Hypothalamus (tissue), 51 donors: Measurements from ENCODE around the gene MICU1.
A peak's percentile ranks its signal among the peaks of the same experiment; 100 is the strongest.
"Not testable (repeated sequence)": the region's sequence is repeated elsewhere in the genome, so short reads cannot be mapped to it uniquely, and the experiment has no call there.

Experiments
- DNase-seq, 51 donors: peaks; one replicate each; lab custom pipeline; 2025; lab: John Stamatoyannopoulos, UW

Gene MICU1

GRCh38 chr10:72509206-72509799, 116.6 kb downstream of the MICU1 start:
- DNase-seq = no peak

DNA sequence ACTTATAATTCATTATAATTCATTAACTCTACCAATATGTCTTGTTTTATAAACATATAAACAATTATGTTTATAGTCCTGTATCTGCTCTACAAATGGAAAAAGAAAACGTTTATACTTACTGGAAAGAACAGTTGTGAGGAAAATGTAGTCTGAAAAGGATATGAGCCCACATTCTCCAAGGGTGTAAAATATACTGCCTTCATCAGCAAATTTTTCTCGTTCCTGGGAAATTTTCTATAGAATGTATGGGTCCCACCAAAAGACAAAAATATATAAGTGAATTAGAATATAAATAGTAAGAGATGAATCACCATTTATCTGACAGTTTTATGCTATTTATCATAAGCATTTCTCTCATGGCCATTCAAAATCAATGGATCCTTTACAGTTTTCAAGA, 117.8 kb downstream of the MICU1 start:
- no peak for DNase-seq

- no peak for DNase-seq
Measured at GRCh38 chr10:72506474-72506873, 119.4 kb downstream of the MICU1 start.

GRCh38 chr10:72505435-72505834, 120.4 kb downstream of the MICU1 start:
- DNase-seq = no peak

DNA sequence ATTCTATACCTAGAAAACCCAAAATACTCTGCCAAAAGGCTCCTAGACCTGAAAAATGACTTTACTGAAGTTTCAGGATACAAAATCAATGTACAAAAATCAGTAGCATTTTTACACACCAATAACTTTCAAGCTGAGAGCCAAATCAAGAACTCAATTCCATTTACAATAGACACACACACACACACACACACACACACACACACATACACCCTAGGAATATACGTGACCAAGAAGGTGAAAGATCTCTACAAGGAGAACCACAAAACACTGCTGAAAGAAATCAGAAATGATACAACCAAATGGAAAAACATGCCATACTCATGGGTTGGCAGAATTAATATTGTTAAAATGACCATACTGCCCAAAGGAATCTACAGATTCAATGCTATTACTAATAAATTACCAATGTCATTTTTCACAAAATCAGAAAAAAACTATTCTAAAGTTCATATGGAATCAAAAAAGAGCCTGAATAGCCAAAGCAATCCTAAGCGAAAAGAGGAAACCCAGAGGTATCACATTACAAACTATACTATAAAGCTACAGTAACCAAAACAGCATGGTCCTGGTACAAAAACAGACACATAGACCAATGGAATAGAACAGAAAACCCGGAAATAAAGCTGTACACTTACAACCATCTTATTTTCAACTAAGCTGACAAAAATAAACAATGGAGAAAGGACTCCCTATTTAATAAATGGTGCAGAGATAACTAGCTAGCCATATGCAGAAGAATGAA, 122.0 kb downstream of the MICU1 start:
- no peak for DNase-seq

GRCh38 chr10:72503241-72503640, 122.6 kb downstream of the MICU1 start:
- no peak for DNase-seq

- no peak for DNase-seq
Measured at GRCh38 chr10:72502581-72502980, 123.3 kb downstream of the MICU1 start.

DNA sequence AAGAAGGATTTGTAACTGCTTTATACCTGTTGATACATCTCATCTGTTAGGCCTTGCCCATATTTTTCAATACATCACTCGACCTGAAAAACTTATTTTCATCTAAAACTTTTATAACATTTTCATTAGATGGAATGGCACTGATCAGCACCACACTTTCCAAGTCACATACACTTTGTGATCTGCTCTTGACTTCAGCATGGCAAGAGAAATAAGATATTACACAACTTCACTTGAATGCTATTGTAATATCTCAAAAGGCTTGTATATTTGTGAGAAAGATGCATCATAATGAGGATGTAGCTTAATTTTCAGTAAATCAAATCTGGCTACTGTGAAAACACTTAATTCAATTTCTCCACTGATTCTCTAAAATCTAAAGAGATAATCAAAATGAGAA, 126.2 kb downstream of the MICU1 start:
- no peak for DNase-seq

DNA sequence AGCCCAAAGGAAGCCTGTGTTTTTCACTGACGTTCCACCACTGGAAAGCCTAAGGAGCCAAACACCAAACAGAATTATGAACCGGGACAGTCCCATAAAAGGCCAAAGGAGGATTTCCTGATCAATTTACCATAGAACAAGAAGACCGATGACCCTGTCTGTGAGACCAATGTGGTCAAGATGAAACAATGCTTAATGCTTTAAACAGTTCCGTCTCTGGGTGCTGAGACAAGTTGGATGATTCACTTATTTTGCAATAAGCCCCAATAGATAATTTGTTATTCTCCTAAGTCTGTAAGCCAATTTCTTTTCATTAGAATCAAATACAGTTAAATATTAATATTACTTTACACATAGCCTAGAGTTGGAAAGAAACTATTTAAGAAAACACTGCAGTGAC, 134.9 kb downstream of the MICU1 start:
- DNase-seq = no peak

- no peak for DNase-seq
Measured at GRCh38 chr10:72487521-72487920, 138.4 kb downstream of the MICU1 start.

DNA sequence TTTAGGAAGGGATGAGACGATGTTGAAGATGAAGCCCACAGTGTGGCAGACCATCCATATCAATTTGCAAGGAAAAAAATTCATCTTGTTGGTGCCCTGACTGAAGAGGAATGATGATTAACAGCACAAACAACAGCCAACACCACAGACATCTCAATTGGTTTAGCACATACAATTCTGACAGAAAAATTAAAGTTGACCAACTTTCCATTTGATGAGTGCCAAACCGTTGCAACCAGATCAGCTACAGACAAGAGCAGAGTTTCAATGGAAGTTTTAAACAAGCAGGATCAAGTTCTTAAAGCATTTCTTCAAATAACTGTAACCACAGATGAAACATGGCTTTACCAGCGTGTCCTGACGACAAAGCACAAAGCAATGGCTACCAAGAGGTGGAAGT, 138.8 kb downstream of the MICU1 start:
- no peak for DNase-seq

DNA sequence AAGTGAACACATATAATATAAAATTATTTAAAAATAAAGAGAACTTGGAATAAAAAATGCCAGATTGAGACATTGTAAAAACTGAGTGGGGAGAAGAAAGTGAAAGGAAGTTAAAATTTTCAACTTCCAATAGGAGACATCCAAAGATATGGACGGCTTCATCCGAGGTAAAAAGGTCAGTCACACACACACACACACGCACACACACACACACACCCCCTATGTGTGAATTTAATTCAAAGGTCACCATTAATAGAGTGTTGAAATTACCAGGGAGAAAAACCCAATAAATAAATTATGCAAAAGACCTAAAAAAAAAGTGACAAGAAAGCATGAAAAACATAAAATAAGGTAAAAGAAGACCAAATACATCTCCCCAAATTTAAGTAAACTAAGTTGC, 140.2 kb downstream of the MICU1 start:
- no peak for DNase-seq

- DNase-seq = no peak
Measured at GRCh38 chr10:72484521-72484920, 141.4 kb downstream of the MICU1 start.

DNA sequence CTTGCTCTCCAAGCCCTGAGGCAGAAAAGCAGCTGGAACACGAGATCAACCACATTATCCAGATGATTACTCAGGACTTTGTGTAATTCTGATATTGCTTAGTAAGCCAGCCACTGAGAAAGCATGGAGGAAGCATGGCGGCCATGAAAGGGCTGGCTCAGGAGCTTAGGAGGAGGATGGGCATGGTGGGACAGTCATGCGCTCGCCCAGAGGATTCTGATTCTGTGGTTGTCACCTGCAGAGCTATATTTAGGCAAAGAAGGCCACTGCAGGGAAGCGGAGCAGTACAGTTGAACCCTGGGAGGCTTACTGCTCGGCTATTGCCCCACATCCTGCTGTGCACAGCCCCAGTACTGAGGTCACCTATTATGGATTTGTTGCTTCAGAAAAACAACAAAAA, 142.4 kb downstream of the MICU1 start:
- DNase-seq = no peak

DNA sequence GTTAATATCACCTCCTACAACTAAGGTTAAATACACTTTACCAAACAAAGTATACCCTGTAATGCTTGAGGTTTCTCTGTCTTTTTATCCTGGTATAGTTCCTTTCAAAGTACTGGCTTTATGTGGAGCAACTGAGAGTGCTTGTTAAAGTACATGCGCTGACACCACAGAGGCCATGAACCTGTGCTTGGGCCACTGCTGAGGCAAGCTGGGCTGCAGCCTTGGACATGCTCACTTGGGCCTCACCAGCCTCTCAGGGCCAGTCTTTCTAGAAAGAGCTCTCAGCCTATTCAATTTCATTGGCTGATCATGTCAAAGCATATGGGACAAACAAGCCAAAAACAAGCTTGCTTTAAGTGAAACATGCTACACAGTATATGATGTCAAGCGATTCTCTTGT, 145.0 kb downstream of the MICU1 start:
- no peak for DNase-seq

GRCh38 chr10:72477463-72477862, 148.4 kb downstream of the MICU1 start:
- DNase-seq = no peak

- no peak for DNase-seq
Measured at GRCh38 chr10:72472306-72472705, 153.6 kb downstream of the MICU1 start.

- DNase-seq = no peak
Measured at GRCh38 chr10:72470666-72471065, 155.2 kb downstream of the MICU1 start.

- DNase-seq = not testable (repeated sequence)
Measured at GRCh38 chr10:72467064-72467463, 158.8 kb downstream of the MICU1 start.

GRCh38 chr10:72466018-72466417, 159.9 kb downstream of the MICU1 start:
- DNase-seq = peak in 11 of 51 donors; percentile 2 to 19 (median 6)

DNA sequence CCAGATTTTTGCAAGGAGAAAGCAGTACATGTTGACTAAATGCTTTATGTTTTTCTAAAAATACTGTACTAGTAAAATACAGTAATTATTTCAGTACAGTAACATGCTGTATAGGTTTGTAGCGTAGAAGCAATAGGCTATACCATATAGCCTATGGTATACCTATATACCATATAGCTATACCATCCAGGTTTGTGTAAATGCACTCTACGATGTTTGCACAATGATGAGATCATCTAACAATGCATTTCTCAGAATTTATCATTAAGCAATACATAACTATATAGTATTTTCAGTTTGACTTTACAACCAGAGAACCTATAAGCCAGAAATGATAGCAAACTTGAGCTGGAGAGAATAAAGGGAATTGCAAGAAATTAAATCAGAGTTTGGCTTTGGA, 161.4 kb downstream of the MICU1 start:
- no peak for DNase-seq

- DNase-seq = no peak
Measured at GRCh38 chr10:72462261-72462660, 163.6 kb downstream of the MICU1 start.

DNA sequence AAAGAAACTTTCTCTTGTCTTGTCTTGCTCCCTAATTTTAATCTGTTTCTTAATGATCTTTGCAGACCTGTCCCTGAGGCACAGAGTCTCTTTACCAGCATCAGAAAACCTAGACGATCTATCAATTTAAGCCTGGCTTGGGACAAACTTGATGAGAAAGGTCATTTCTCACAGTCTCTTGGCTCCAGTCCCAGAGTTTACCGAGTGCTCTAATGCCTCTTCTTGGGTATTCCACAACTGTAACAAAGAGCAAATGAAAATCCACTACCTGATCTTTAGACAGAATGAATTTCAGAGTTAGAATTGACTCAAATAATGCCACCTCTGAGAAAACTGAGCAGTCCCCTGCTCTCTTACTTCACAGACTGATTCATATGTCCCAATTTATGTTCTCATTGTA, 164.8 kb downstream of the MICU1 start:
- DNase-seq = no peak
